HPDE6-E6E7 (cell line): ENCODE results near the gene NRIP3.

Experiments
- DNase-seq: peaks from one replicate; pipeline ENCODE4 v3.0.0; 2011; ENCODE audit warnings: missing footprints; ENCODE audit errors: extremely low spot score

The NRIP3 gene

DNA sequence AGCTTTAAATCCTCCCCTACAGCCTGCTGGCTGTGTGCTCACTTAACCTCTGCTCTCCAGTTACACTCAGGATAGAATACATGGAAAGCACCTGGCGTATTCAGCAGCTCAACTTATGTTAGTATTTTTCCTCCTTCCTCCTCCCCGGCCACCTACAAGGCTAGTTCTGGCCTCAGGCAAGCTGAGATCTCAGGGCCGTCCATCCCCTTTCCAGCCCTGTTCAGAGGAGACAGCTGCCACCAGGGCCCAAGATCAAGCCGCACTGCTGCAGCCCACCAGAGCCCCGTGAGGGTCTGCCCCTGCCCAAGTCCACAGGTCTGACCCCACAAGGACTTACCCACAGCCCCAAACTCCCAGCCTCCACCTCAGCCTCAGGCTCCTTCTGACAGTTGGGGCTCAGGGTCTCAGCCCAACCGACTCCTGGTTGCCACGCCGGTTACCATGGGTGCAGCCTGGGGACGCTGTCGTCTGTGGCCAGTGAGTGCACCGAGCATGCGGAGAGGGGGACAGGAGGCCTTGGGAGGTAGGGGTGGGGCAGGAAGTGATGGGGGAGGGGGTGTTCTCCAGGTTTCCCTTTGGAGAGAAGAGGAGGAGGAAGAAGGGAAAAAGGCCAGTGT is 71.1 kb downstream of the NRIP3 start, which contains the start of gene C11orf16:
TSS of gene C11orf16 (minus strand) at position 384 of the 617 bp plus-strand sequence. CDS start 639 bp downstream, outside the sequence.
- no peak for DNase-seq
